Measurements from ENCODE around the gene CTCFL.

The CTCFL gene

DNA sequence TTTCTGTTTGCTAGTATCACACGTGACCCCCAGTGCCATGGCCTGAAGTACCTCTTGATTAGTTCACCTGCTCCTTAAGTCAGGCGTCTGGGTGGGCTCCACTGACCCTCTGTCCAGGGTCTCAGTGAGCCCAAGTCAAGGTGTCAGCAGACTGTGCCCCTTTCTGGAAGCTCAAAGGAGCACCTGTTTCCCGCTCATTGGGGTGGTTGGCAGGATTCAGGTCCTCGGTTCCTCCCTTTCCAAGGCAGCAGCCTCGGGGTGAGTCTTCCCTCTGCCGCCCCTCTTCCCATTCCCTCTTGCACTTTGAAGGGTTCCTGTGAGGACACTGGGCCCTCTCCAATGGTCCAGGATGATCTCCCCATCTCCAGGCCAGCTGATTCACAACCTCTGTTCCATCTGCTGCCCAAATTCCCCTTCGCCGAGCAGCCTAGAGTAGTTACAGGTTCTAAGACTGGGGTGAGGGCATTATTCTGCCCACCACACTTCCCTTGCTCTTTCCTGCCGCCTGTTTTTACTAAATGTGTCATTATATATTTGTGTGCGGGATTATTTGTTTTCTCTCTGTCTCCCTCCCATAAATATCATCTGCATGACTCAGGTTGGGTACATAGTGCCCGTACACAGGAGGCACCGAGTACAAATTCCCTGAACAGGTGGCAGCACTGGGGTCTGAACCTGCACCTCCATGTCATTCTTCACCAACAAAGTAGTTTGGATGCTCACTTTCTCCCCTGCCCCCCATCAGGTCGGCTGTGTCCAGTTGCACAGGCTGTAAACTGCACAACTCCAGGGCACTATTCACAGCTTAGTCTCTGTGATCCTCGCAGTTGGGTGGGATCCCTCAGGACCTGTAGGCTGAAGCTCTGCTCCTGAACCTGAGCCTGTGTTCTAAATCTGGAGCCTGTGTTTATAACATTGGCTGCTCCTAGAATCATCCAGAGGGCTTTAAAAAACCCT is 75.3 kb downstream of the CTCFL start:
- in situ Hi-C loops (cut with MboI; ENCODE audit: low sequenced_read_pairs): no loop called here

DNA sequence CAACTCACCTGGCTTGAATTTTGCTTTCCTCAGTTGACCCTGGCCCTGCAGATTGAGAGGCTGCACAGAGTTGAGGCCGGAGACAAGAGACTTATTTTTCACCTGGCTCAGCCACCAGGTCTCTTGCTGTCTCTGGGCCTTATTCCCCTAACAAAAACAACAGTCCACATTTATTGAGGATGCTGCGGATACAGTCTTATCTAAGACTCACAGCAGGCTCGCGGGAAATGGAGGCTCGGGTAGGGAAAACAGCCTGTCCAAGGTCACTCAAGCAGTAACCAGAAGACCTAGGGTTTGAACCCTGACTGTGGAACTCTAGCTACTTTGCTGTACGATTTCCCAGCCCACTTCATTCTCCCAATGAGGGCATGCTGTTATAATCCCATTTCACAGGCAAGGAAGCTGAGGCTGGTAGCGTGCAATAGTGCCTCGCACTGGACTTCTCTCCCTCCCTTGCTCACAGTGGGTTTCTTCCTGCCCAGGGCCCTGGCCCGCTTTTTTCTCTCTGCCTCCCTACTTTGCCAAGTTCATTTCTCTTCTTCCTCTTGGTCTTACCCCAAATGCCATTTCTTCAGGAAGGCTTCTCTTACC is 76.1 kb downstream of the CTCFL start:
- in situ Hi-C loops (cut with MboI; ENCODE audit: low sequenced_read_pairs): no loop called here
